ENCODE data around the gene LGR6.

DNA sequence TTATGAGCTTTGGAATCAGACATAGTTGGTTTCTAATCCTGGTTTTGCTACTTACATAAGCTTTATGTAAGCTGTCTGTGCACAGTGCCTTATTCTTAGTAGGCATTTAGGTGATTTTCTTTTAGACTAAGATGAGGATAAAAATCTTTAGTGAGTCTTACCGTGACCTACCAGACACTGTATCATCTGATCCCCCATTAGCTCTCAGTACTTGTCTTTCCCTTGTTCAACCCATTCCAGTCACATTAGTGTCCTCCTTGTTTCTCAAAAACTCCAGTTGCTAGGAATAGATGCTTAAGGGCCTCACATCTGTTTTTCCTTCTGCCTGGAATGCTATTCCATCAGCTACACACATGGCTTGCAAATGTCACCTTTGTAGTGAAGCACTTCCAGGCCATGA is 173.7 kb downstream of the LGR6 start:
- TF ChIP-seq POLR2AphosphoS5 (IDR thresholded peaks at IDR 0.05), result no peak
- TF ChIP-seq, protein P1, sequence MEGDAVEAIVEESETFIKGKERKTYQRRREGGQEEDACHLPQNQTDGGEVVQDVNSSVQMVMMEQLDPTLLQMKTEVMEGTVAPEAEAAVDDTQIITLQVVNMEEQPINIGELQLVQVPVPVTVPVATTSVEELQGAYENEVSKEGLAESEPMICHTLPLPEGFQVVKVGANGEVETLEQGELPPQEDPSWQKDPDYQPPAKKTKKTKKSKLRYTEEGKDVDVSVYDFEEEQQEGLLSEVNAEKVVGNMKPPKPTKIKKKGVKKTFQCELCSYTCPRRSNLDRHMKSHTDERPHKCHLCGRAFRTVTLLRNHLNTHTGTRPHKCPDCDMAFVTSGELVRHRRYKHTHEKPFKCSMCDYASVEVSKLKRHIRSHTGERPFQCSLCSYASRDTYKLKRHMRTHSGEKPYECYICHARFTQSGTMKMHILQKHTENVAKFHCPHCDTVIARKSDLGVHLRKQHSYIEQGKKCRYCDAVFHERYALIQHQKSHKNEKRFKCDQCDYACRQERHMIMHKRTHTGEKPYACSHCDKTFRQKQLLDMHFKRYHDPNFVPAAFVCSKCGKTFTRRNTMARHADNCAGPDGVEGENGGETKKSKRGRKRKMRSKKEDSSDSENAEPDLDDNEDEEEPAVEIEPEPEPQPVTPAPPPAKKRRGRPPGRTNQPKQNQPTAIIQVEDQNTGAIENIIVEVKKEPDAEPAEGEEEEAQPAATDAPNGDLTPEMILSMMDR (IDR thresholded peaks at IDR 0.05), result no peak

All from breast epithelium (tissue), 3 donors.